ENCODE data around the gene SMAD6. TPM values are rescaled to one million over a fixed set of nuclear protein-coding genes. Genes with fewer than 3 reads are reported as not detected.

SMAD6 gene
- total and polyA plus RNA-seq, 12 donors, result 6.6 to 43.4 (median 19.7) TPM

DNA sequence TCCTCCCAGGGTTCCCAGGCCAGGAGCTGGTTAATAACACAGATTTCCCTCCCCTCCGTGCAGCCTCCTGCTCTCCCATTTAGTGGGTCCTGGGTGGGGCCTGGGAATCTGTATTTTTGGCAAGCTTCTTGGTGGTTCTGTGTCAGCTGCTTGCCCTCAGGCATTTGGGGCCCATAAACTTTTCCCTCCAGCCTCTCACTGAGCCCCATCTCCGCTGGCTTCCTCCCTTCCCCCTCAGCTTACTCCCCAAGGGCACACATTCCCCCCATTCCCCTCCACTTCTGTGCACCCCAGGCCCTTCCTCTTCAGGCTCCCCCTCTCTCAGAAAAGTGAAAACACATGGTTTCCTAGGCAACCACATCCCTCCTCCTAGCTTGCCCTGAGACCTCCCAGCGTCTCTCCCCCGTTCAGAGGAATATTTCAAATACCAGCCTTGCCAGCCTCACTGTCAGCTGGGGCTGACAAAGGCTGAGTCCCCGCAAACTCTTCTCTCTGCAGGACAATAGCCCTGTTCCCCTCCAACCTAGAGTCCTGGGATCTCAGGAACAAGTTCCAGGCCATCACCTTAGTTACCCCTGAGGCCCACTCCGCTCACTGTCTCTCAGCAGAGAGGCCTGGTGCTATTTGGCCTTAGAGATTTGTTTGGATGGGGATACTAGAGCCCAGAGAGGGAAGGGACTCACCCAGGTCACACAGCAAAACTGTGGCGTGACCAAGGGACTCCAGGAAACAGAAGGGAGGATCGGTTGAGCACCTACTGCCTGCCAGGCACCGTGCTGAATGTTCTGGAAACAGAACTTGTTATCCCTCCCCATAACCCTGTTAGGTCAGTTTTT is 44.6 kb upstream of the SMAD6 start:
- peaks cover 0 to 6% (median 0%) of the 10 kb centered on the region in 7 donors for H3K27me3 ChIP-seq

DNA sequence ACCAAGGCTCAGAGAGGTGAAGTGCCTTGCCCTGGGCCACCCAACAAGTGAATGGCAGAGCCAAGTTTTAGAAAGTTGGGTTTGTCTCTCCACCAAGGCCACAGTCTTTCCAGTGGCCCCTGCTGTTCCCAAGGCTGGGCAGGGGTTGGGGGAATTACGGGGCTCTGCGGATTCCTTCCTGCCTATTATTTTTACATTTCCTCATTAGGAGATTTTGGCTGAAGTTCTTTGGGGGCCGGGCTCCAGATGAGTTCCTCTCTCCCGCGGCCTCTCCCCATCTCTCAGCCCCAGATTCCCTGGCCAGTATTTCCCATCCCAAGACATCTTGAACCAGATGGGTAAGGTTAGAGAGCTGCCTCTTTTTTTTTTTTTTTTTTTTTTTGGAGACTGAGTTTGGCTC is 44.0 kb upstream of the SMAD6 start:
- no peak for DNase-seq
- H3K27me3 ChIP-seq, result peaks cover 0 to 6% (median 0%) of the 10 kb centered on the region in 7 donors
- peak overlapping the region in 7 of 10 donors; percentile 38 to 82 (median 62) for H3K27ac ChIP-seq
- no peaks in the 10 kb centered on the region for H3K36me3 ChIP-seq
- WGBS, 2 donors, result 37 to 54% methylated on average over 5 of the region's 5 CpGs
- H3K4me3 ChIP-seq, result no peak overlapping the region
- H3K9me3 ChIP-seq, result no peaks in the 10 kb centered on the region
- H3K4me1 ChIP-seq, result peaks cover 10 to 80% (median 23%) of the 10 kb centered on the region in 9 donors
- TF ChIP-seq, protein P1, sequence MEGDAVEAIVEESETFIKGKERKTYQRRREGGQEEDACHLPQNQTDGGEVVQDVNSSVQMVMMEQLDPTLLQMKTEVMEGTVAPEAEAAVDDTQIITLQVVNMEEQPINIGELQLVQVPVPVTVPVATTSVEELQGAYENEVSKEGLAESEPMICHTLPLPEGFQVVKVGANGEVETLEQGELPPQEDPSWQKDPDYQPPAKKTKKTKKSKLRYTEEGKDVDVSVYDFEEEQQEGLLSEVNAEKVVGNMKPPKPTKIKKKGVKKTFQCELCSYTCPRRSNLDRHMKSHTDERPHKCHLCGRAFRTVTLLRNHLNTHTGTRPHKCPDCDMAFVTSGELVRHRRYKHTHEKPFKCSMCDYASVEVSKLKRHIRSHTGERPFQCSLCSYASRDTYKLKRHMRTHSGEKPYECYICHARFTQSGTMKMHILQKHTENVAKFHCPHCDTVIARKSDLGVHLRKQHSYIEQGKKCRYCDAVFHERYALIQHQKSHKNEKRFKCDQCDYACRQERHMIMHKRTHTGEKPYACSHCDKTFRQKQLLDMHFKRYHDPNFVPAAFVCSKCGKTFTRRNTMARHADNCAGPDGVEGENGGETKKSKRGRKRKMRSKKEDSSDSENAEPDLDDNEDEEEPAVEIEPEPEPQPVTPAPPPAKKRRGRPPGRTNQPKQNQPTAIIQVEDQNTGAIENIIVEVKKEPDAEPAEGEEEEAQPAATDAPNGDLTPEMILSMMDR (IDR thresholded peaks at IDR 0.05), result no peak
- intact Hi-C loops (cut with DNase I), result loop anchor here in 1 of 10 donors (5.0 kb wide), 1 partner anchor 39 kb away; no protein-coding TSS in a partner anchor
- ATAC-seq, result peak in 1 of 8 donors; percentile 3

More for the DNA sequence above, 44.6 kb upstream of the SMAD6 start:
- TF ChIP-seq, protein P1 (IDR thresholded peaks at IDR 0.05), result no peak
- H3K27ac ChIP-seq, result peak overlapping the region in 7 of 10 donors; percentile 38 to 82 (median 62)
- DNase-seq, result no peak
- H3K4me3 ChIP-seq, result no peak overlapping the region
- peaks cover 8 to 75% (median 23%) of the 10 kb centered on the region in 9 donors for H3K4me1 ChIP-seq
- WGBS, 2 donors, result 79 to 84% methylated on average over 9 of the region's 9 CpGs
- no peaks in the 10 kb centered on the region for H3K9me3 ChIP-seq
- ATAC-seq, result no peak
- intact Hi-C loops (cut with DNase I), result loop anchor here in 1 of 10 donors (5.0 kb wide), 1 partner anchor 40 kb away; no protein-coding TSS in a partner anchor
- H3K36me3 ChIP-seq, result no peaks in the 10 kb centered on the region

DNA sequence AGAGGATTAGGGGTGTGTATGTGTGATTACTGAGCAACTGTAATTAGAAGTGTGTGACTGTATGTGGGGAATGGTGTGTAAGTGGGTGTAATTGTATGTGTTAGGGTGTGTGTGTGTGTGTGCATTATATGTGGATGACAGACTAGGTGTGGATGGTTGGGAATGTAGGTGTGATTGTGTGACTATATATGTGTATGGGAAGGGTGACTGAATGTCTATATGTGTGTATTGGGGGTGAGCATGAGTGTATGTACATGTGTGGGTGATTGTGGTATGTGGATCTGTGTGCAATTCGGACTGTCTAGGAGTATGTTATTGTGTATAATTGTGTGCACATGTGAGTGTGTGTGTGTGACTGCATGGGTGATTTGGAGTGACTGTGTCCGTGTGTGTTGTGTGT is 43.2 kb upstream of the SMAD6 start:
- TF ChIP-seq, protein P1 (IDR thresholded peaks at IDR 0.05), result no peak
- H3K36me3 ChIP-seq, result no peaks in the 10 kb centered on the region
- intact Hi-C loops (cut with DNase I), result loop anchor here in 1 of 10 donors (5.0 kb wide), 1 partner anchor 38 kb away; no protein-coding TSS in a partner anchor
- WGBS, 2 donors, result 94 to 100% methylated on average over 2 of the region's 2 CpGs
- no peak overlapping the region for H3K4me3 ChIP-seq
- H3K27ac ChIP-seq, result peak overlapping the region in 5 of 10 donors; percentile 49 to 74 (median 60)
- no peaks in the 10 kb centered on the region for H3K9me3 ChIP-seq
- no peak for ATAC-seq
- DNase-seq, result no peak
- peaks cover 0 to 6% (median 0%) of the 10 kb centered on the region in 7 donors for H3K27me3 ChIP-seq
- H3K4me1 ChIP-seq, result peaks cover 10 to 80% (median 23%) of the 10 kb centered on the region in 9 donors

DNA sequence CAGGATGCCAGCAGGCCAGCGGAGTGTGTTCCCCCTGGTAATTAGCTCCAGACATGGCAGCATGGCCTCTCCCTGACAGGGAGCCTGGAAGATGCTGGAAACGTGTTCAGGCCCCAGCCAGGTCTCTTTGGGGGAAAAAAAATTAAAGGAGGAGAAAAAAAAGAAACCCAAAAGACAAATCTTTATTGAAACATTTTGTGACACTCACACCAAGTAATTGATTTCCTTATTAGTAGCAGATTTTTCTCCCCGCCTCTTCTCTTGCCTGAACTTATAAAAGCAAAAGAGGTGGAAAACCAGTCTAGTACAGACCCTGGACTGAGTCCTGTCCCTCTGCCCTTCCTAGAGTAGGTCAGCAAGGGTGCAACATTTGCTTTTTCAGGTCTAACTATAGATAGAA is 42.7 kb upstream of the SMAD6 start:
- no peak overlapping the region for H3K4me3 ChIP-seq
- no peak for ATAC-seq

More for the DNA sequence above, 42.7 kb upstream of the SMAD6 start:
- H3K27ac ChIP-seq, result peak overlapping the region in 4 of 10 donors; percentile 35 to 72 (median 49)
- H3K27me3 ChIP-seq, result peaks cover 0 to 5% (median 0%) of the 10 kb centered on the region in 7 donors
- TF ChIP-seq, protein P1 (IDR thresholded peaks at IDR 0.05), result no peak
- no peaks in the 10 kb centered on the region for H3K9me3 ChIP-seq
- DNase-seq, result no peak
- intact Hi-C loops (cut with DNase I), result loop anchor here in 1 of 10 donors (5.0 kb wide), 1 partner anchor 38 kb away; no protein-coding TSS in a partner anchor
- H3K36me3 ChIP-seq, result no peaks in the 10 kb centered on the region
- WGBS, 2 donors, result 96 to 97% methylated on average over 3 of the region's 3 CpGs
- peaks cover 10 to 78% (median 23%) of the 10 kb centered on the region in 9 donors for H3K4me1 ChIP-seq

Measured in heart right ventricle (tissue), 16 donors.